Measurements from ENCODE around the gene FAM222A.

GRCh38 chr12:109807954-109808643 is 94.5 kb downstream of the FAM222A start:
- TF ChIP-seq CTCF (IDR thresholded peaks at IDR 0.05) (no peak), POLR2A (IDR thresholded peaks at IDR 0.05) (no peak)

Data from lower leg skin (tissue), 3 donors.